ENCODE results near the gene HIPK2.
A peak's percentile ranks its signal among the peaks of the same experiment; 100 is the strongest.

HIPK2 gene

GRCh38 chr7:139784648-139785047 lies 6.8 kb upstream of the HIPK2 start:
- no peak for TF ChIP-seq EZH2 (IDR thresholded peaks at IDR 0.05; ENCODE audit: borderline replicate concordance, low read depth, low read length, severe bottlenecking)
- H3K27me3 ChIP-seq (ENCODE audit: insufficient read depth, low read length, poor library complexity) = peaks cover 42% of the 10 kb centered on the region
- ATAC-seq (ENCODE audit: insufficient read depth, low read depth) (no peak), DNase-seq (no peak)
- H3K27ac ChIP-seq (ENCODE audit: low read length) = no peak overlapping the region
- no peaks in the 10 kb centered on the region for H3K36me3 ChIP-seq (ENCODE audit: insufficient read depth, low read length)
- H2AFZ ChIP-seq (ENCODE audit: low read depth, low read length) = no peak overlapping the region
- no peak overlapping the region for H3K9ac ChIP-seq (ENCODE audit: low read depth, low read length)
- no peaks in the 10 kb centered on the region for H3K9me3 ChIP-seq (ENCODE audit: insufficient read depth, low read length, severe bottlenecking)
- H3K4me3 ChIP-seq (ENCODE audit: low read depth in 1 of 2, low read length in 2 of 2) = no peak overlapping the region
- H3K4me1 ChIP-seq (ENCODE audit: insufficient read depth, low read length) = no peaks in the 10 kb centered on the region
- no peaks in the 10 kb centered on the region for H4K20me1 ChIP-seq (ENCODE audit: insufficient read depth, low read length)
- H3K4me2 ChIP-seq (ENCODE audit: insufficient read depth, low read length) = no peak overlapping the region
- no peaks in the 10 kb centered on the region for H3K79me2 ChIP-seq (ENCODE audit: insufficient read depth, low read length)

- H3K36me3 ChIP-seq (ENCODE audit: insufficient read depth, low read length) = no peaks in the 10 kb centered on the region
- no peak overlapping the region for H2AFZ ChIP-seq (ENCODE audit: low read depth, low read length)
- DNase-seq (no peak), ATAC-seq (ENCODE audit: insufficient read depth, low read depth) (no peak)
- peaks cover 51% of the 10 kb centered on the region for H3K27me3 ChIP-seq (ENCODE audit: insufficient read depth, low read length, poor library complexity)
- H3K9ac ChIP-seq (ENCODE audit: low read depth, low read length) = no peak overlapping the region
- H3K27ac ChIP-seq (ENCODE audit: low read length) = no peak overlapping the region
- no peak overlapping the region for H3K4me3 ChIP-seq (ENCODE audit: low read depth in 1 of 2, low read length in 2 of 2)
- no peak overlapping the region for H3K4me2 ChIP-seq (ENCODE audit: insufficient read depth, low read length)
- H3K4me1 ChIP-seq (ENCODE audit: insufficient read depth, low read length) = peaks cover 7% of the 10 kb centered on the region
- H4K20me1 ChIP-seq (ENCODE audit: insufficient read depth, low read length) = no peaks in the 10 kb centered on the region
- no peaks in the 10 kb centered on the region for H3K9me3 ChIP-seq (ENCODE audit: insufficient read depth, low read length, severe bottlenecking)
- TF ChIP-seq CTCF (IDR thresholded peaks at IDR 0.05; ENCODE audit: borderline replicate concordance, extremely low read depth, low read length, poor library complexity, severe bottlenecking) (no peak), EZH2 (IDR thresholded peaks at IDR 0.05; ENCODE audit: borderline replicate concordance, low read depth, low read length, severe bottlenecking) (no peak)
- H3K79me2 ChIP-seq (ENCODE audit: insufficient read depth, low read length) = no peaks in the 10 kb centered on the region
Observed at GRCh38 chr7:139783647-139784385, 6.0 kb upstream of the HIPK2 start.

- no peak overlapping the region for H3K27ac ChIP-seq (ENCODE audit: low read length)
- no peaks in the 10 kb centered on the region for H3K9me3 ChIP-seq (ENCODE audit: insufficient read depth, low read length, severe bottlenecking)
- DNase-seq (no peak), ATAC-seq (ENCODE audit: insufficient read depth, low read depth) (no peak)
- H3K27me3 ChIP-seq (ENCODE audit: insufficient read depth, low read length, poor library complexity) = peaks cover 55% of the 10 kb centered on the region
- no peak overlapping the region for H3K4me3 ChIP-seq (ENCODE audit: low read depth in 1 of 2, low read length in 2 of 2)
- no peak overlapping the region for H3K9ac ChIP-seq (ENCODE audit: low read depth, low read length)
- H3K4me1 ChIP-seq (ENCODE audit: insufficient read depth, low read length) = peaks cover 14% of the 10 kb centered on the region
- no peaks in the 10 kb centered on the region; the same call in 1 of the 2 replicates for H3K36me3 ChIP-seq (ENCODE audit: insufficient read depth, low read length)
- TF ChIP-seq CTCF (IDR thresholded peaks at IDR 0.05; ENCODE audit: borderline replicate concordance, extremely low read depth, low read length, poor library complexity, severe bottlenecking) (no peak), EZH2 (IDR thresholded peaks at IDR 0.05; ENCODE audit: borderline replicate concordance, low read depth, low read length, severe bottlenecking) (no peak)
- H2AFZ ChIP-seq (ENCODE audit: low read depth, low read length) = no peak overlapping the region
- H4K20me1 ChIP-seq (ENCODE audit: insufficient read depth, low read length) = no peaks in the 10 kb centered on the region
- no peaks in the 10 kb centered on the region for H3K79me2 ChIP-seq (ENCODE audit: insufficient read depth, low read length)
- H3K4me2 ChIP-seq (ENCODE audit: insufficient read depth, low read length) = no peak overlapping the region
Observed at GRCh38 chr7:139782932-139783331, 5.1 kb upstream of the HIPK2 start.

GRCh38 chr7:139777133-139777891 lies 486 bp downstream of the HIPK2 start:
- Histone ChIP-seq H3K36me3 (ENCODE audit: insufficient read depth, low read length) (no peaks in the 10 kb centered on the region; the same call in 1 of the 2 replicates), H3K9ac (ENCODE audit: low read depth, low read length) (peak overlapping the region; percentile 49), H3K79me2 (ENCODE audit: insufficient read depth, low read length) (no peaks in the 10 kb centered on the region), H4K20me1 (ENCODE audit: insufficient read depth, low read length) (peaks cover 12% of the 10 kb centered on the region; the same call in 1 of the 2 replicates), H3K4me2 (ENCODE audit: insufficient read depth, low read length) (peak overlapping the region; percentile 74), H3K4me3 (ENCODE audit: low read depth in 1 of 2, low read length in 2 of 2) (peak overlapping the region; percentile 44 to 86), H3K27ac (ENCODE audit: low read length) (peak overlapping the region; percentile 30; the same call in 1 of the 2 replicates), H3K4me1 (ENCODE audit: insufficient read depth, low read length) (peaks cover 28% of the 10 kb centered on the region), H3K9me3 (ENCODE audit: insufficient read depth, low read length, severe bottlenecking) (no peaks in the 10 kb centered on the region), H2AFZ (ENCODE audit: low read depth, low read length) (peak overlapping the region; percentile 76), H3K27me3 (ENCODE audit: insufficient read depth, low read length, poor library complexity) (peaks cover 25% of the 10 kb centered on the region)
- peak; percentile 46 for DNase-seq
- 0 out of 3 replicates have a peak, but pooled peaks have one; percentile 15 for ATAC-seq (ENCODE audit: insufficient read depth, low read depth)
- TF ChIP-seq CTCF (IDR thresholded peaks at IDR 0.05; ENCODE audit: borderline replicate concordance, extremely low read depth, low read length, poor library complexity, severe bottlenecking) (no peak), EZH2 (IDR thresholded peaks at IDR 0.05; ENCODE audit: borderline replicate concordance, low read depth, low read length, severe bottlenecking) (no peak)

Data from DND-41 (cell line).